GM18861 (cell line): ENCODE results near the gene FAM78A.
"Not testable (repeated sequence)": the region's sequence is repeated elsewhere in the genome, so short reads cannot be mapped to it uniquely, and the experiment has no call there.

Experiments
- ATAC-seq: cut with Tn5 transposase; IDR thresholded peaks from one replicate; pipeline ENCODE4 v1.9.1; 2021; ENCODE audit not compliant: unreplicated experiment

Gene FAM78A

GRCh38 chr9:131270171-131271015, 5.9 kb downstream of the FAM78A start:
- no peak for ATAC-seq

- ATAC-seq: no peak
Measured at GRCh38 chr9:131266266-131267229, 9.8 kb downstream of the FAM78A start.

GRCh38 chr9:131264231-131264630, 12.1 kb downstream of the FAM78A start:
- ATAC-seq: no peak

GRCh38 chr9:131263701-131264100, 12.6 kb downstream of the FAM78A start:
- ATAC-seq: no peak

- ATAC-seq: not testable (repeated sequence)
Measured at GRCh38 chr9:131263033-131263343, 13.3 kb downstream of the FAM78A start.

GRCh38 chr9:131262327-131263032, 13.8 kb downstream of the FAM78A start:
- peak; percentile 55 for ATAC-seq

- ATAC-seq: no peak
Measured at GRCh38 chr9:131260751-131261452, 15.4 kb downstream of the FAM78A start.

- ATAC-seq: no peak
Measured at GRCh38 chr9:131259916-131260597, 16.3 kb downstream of the FAM78A start.

- ATAC-seq: no peak
Measured at GRCh38 chr9:131259432-131259898, 16.8 kb downstream of the FAM78A start.

- ATAC-seq: no peak
Measured at GRCh38 chr9:131258698-131259431, 17.4 kb downstream of the FAM78A start.

- ATAC-seq: no peak
Measured at GRCh38 chr9:131258186-131258585, 18.1 kb downstream of the FAM78A start.

- ATAC-seq: no peak
Measured at GRCh38 chr9:131257266-131258025, 18.9 kb downstream of the FAM78A start.

- no peak for ATAC-seq
Measured at GRCh38 chr9:131255676-131256197, 20.6 kb downstream of the FAM78A start.

GRCh38 chr9:131254626-131255025, 21.7 kb downstream of the FAM78A start:
- ATAC-seq: no peak

GRCh38 chr9:131253891-131254491, 22.3 kb downstream of the FAM78A start:
- ATAC-seq: no peak

GRCh38 chr9:131252120-131252519, 24.2 kb downstream of the FAM78A start:
- ATAC-seq: no peak

GRCh38 chr9:131246618-131247017, 29.7 kb downstream of the FAM78A start:
- no peak for ATAC-seq

GRCh38 chr9:131244331-131244730, 32.0 kb downstream of the FAM78A start:
- not testable (repeated sequence) for ATAC-seq
